NB4 (cell line): ENCODE measurements around the gene PRKG2.

Source experiments
- DNase-seq: peaks from one replicate; pipeline ENCODE4 v3.0.0; 2010; ENCODE audit warnings: low read depth
- H3K4me3 ChIP-seq: one replicate; pipeline ENCODE4 v1.5.1; 2011; ENCODE audit warnings: mild to moderate bottlenecking, low read depth, low read length, moderate library complexity
- MYC ChIP-seq: IDR thresholded peaks from 2 replicates; pipeline ENCODE4 v1.6.1; 2011; ENCODE audit warnings: low read depth, low read length
- POLR2A ChIP-seq: IDR thresholded peaks from 2 replicates; pipeline ENCODE4 v1.6.1; 2011; ENCODE audit warnings: mild to moderate bottlenecking; ENCODE audit not compliant: insufficient read length; ENCODE audit errors: extremely low read depth
- TF ChIP-seq, protein P1 (sequence below): IDR thresholded peaks from one replicate; pipeline ENCODE4 v1.5.1; 2012; ENCODE audit warnings: low read depth, low read length
- TF ChIP-seq, protein P2 (sequence below): IDR thresholded peaks from 2 replicates; pipeline ENCODE4 v1.6.1; 2011; ENCODE audit warnings: low read depth, low read length

PRKG2 gene

DNA sequence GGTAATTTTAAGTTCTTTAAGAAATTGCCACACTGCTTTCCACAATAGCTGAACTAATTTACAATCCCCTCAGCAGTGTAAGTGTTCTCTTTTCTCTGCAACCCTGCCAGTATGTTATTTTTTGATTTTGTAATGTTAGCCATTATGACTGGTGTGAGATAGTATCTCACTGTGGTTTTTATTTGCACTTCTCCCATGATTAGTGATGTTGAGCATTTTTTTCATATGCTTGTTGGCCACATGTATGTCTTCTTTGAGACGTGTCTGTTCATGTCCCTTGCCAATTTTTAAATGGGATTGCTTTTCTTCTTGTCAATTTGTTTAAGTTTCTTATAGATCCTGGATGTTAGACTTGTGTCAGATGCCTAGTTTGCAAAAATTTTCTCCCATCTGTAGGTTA, 98.5 kb downstream of the PRKG2 start:
- no peak for DNase-seq
- TF ChIP-seq MYC: no peak
- TF ChIP-seq POLR2A: no peak
- TF ChIP-seq, protein P1, sequence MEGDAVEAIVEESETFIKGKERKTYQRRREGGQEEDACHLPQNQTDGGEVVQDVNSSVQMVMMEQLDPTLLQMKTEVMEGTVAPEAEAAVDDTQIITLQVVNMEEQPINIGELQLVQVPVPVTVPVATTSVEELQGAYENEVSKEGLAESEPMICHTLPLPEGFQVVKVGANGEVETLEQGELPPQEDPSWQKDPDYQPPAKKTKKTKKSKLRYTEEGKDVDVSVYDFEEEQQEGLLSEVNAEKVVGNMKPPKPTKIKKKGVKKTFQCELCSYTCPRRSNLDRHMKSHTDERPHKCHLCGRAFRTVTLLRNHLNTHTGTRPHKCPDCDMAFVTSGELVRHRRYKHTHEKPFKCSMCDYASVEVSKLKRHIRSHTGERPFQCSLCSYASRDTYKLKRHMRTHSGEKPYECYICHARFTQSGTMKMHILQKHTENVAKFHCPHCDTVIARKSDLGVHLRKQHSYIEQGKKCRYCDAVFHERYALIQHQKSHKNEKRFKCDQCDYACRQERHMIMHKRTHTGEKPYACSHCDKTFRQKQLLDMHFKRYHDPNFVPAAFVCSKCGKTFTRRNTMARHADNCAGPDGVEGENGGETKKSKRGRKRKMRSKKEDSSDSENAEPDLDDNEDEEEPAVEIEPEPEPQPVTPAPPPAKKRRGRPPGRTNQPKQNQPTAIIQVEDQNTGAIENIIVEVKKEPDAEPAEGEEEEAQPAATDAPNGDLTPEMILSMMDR: no peak
- TF ChIP-seq, protein P2, sequence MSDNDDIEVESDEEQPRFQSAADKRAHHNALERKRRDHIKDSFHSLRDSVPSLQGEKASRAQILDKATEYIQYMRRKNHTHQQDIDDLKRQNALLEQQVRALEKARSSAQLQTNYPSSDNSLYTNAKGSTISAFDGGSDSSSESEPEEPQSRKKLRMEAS: no peak
- no peak overlapping the region for H3K4me3 ChIP-seq

DNA sequence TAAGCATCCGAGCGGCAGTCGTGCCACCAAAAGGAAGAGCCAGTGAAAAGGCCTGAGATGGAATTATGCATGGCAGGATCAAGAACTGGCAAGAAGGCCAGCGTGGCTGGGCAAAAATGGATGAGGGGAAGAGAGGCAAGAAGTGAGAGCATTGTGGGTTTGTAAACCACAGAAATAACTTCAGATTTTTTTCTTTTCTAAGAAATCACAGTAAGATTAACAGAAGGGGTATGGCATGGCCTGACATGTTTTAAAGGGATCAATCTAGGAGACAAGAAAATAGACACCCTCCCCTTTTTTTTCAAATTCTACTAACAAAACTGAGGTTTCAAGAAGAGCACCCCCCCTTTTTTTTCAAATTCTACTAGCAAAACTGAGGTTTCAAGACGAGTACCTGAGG, 102.0 kb downstream of the PRKG2 start:
- no peak overlapping the region for H3K4me3 ChIP-seq
- TF ChIP-seq, protein P1: no peak
- no peak for TF ChIP-seq MYC
- TF ChIP-seq POLR2A: no peak
- TF ChIP-seq, protein P2: no peak
- no peak for DNase-seq

DNA sequence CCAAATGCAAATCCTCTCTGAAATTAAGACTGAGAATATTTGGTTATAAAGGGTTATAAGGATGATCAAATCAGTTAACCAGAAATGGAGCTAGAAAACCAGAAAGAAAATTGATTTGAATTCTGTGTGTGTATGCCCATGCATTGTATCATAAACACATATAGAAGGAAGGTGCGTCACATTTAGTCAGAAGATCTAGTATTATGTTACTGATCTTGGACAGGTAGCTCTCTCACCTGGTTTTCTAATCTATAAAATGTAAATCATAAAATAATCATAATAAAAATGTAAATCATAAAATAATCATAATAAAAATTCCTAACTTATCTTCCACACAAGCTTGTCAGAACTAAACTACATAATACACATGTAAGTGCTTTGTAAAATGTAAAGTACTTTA, 105.7 kb downstream of the PRKG2 start:
- TF ChIP-seq MYC (no peak), POLR2A (no peak)
- TF ChIP-seq, protein P2: no peak
- TF ChIP-seq, protein P1: no peak
- no peak overlapping the region for H3K4me3 ChIP-seq
- no peak for DNase-seq

DNA sequence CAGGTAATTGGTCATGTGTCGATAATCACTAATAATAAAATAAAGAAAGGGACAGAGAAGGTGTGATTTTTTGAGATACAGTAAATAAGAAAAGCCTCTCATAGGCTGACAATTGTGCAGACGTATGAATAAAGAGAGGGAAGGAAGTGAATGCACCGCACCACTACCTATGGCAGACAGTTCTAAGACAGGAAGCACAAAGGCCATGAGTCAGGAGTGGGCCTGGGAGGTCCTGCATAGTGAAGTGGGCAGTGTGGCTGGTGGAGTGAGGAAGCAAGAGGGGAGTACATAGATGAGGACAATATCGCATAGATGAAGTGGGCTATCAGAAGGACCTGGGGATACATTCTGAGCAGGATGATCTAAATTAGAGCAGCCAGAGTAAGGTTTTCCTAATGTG, 108.9 kb downstream of the PRKG2 start:
- no peak for TF ChIP-seq MYC
- no peak for TF ChIP-seq POLR2A
- TF ChIP-seq, protein P1: no peak
- TF ChIP-seq, protein P2: no peak
- H3K4me3 ChIP-seq: no peak overlapping the region
- no peak for DNase-seq

DNA sequence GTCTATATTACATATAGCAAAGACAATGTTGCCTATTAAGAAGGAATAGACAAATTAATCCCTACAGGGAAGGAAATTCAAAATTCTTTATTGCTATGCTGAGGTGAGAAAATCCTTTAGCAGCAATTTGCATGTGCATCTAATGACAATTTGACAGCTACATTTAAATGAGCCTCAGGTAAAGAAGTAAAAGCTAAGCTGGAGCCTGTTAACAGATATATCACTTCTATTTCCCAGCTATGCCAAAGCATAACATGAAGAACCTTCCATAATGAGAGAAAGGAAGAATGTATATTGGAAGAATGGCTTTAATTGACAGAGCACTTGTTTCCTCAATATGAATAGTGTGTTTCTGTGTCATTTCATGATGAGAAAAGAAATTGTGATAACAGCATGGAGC, 112.9 kb downstream of the PRKG2 start:
- H3K4me3 ChIP-seq: no peak overlapping the region
- no peak for DNase-seq
- TF ChIP-seq, protein P1: no peak
- TF ChIP-seq, protein P2: no peak
- TF ChIP-seq MYC: no peak
- TF ChIP-seq POLR2A: no peak

DNA sequence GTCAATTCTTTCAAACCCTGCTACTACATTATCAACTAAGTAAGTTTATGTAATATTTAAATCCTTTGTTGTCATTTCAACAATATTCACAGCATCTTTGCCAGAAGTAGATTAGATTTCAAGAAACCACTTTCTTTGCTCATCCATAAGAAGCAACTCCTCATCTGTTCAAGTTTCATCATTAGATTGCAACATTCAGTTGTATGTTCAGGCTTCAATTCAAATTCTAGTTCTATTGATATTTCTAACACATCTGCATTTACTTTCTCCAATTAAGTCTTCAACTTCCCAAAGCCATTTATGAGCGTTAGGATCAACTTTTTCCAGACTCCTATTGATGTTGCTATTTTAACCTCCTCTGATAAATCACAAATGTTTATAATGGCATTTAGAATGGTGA, 118.5 kb downstream of the PRKG2 start:
- no peak for TF ChIP-seq POLR2A
- TF ChIP-seq, protein P1: no peak
- TF ChIP-seq, protein P2: no peak
- no peak overlapping the region for H3K4me3 ChIP-seq

More for the DNA sequence above, 118.5 kb downstream of the PRKG2 start:
- no peak for DNase-seq
